Stimulated activated naive CD4-positive, alpha-beta T cell treated with Interleukin-2 at 50 U/mL for 16 hours (primary cell): ENCODE data around the gene PARVB.
"Not testable (repeated sequence)": the region's sequence is repeated elsewhere in the genome, so short reads cannot be mapped to it uniquely, and the experiment has no call there.

Experiments
- DNase-seq: peaks from one replicate; lab custom pipeline; 2025; lab: John Stamatoyannopoulos, UW

The PARVB gene

DNA sequence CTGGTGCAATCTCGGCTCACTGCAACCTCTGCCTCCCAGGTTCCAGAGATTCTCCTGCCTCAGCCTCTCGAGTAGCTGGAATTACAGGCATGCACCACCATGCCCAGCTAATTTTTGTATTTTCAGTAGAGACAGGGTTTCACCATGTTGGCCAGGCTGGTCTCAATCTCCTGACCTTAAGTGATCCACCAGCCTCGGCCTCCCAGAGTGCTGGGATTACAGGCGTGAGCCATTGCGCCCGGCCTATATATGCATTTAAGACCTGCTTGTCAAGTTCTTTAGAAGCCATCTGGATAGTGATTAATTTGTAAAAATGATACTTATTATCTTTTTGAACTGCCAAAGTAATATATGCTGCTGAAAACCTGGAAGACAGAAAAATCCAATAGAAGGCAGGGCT lies 86.6 kb downstream of the PARVB start:
- DNase-seq, result not testable (repeated sequence)

- no peak for DNase-seq
Measured at GRCh38 chr22:44111562-44112155, 87.6 kb downstream of the PARVB start.

DNA sequence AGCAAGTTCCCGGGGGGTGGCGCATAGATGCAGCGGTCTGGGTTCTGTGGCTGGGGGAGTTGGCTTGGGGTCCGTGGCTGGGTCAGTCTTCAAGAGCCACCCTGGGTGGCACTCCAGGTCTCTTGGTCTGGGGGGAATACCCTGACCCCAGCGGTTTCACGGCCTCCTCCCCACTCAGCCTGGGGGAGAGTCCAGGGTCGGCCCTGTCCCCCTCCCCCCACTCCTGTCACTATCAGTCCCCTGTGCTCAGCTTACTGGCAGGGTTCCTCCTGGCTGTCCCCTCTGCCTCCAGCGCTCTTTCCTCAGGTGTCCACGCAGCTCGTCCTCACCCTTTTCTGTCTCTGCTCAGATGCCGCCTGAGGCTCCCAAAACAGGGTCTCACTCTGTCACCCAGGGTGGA lies 88.1 kb downstream of the PARVB start:
- DNase-seq, result no peak

GRCh38 chr22:44116331-44116730 lies 92.2 kb downstream of the PARVB start:
- no peak for DNase-seq

DNA sequence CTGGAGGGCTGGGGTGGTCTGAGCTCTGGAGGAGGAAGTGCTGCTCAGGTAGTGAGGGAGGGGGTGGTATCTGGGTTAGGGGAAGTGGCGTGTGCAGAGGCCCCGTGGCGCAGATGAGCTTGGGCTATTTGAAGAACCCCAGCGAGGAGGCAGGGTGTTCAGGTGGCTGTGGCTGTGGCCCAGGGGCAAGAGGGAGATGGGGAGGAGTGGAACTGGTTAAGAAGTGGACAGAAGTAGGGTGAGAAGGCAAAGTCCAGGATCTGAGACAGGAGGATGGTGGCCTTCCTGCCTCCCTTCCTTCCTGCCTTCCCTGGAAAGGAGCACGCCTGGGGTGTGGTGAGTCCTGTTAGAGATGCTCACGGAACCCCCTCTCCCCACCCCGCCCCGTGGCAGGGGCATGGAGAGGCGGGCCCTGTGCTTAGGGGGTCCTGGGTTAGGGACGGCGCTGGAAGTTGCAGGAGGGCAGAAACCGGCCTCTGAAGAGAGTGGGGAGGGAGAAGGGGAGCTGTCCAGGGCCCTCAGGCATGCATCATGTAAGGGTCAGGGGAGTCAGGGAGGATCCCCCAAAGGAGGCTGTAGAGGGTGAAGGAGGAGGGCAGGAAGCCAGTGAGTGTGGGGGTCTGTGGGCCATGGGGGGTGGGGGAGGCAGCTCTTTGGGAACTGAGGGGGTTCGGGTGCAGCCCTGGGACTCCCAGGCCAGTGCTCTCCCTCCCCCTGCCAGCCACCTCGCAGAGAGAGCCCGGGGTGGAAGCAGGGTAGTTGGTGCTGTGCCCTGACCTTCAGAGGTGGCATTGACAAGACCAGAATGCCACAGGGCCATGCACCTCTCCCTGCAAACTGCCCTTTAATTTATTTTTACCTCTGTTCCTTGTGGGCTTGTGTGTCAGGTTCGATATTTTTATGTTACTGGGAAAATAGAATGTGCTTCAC lies 92.9 kb downstream of the PARVB start:
- no peak for DNase-seq

DNA sequence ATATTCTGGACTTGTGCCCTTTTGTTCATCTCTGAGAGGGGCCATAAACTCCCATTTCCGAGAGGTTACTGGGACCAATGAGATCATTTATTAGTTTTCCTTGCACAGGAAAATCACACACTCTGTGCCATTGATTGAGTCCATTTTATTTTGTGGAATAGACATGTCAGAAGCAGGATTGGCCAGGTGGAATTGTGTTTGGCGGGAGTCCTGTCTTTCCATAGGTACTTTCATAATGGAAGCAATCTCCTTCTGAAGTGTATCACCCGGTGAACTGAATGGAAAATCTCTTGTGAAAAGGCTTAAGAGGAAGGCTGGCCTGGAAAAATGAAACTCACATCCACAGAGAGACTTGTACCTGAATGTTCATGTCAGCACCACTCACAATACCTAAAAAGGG lies 93.6 kb downstream of the PARVB start:
- no peak for DNase-seq

DNA sequence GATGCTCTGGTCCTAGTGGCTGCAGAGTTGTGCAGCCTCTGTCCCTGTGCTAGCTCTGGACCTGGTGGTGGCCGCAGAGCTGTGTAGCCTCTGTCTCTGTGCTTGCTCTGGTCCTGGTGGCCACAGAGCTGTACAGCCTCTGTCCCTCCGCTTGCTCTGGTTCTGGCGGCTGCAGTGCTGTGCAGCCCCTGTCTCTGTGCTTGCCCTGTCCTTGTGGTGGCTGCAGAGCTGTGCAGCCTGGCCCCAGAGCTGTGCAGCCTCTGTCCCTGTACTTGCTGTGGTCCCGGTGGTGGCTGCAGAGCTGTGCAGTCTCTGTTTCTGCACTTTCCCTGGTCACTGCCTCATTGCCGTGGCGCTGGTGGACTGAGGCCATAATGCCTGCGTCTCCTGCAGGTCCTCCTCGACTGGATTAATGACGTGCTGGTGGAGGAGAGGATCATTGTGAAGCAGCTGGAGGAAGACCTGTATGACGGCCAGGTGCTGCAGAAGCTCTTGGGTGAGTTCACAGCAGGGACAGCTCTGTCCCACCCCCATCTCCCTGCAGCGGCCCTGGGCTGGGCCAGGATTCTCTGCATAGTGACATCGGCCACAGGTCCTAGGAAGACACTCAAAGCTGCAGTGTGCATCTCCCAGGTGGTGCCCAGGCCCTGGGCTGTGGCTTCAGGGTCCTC lies 94.7 kb downstream of the PARVB start:
- no peak for DNase-seq

- DNase-seq, result no peak
Measured at GRCh38 chr22:44119669-44120313, 95.7 kb downstream of the PARVB start.

DNA sequence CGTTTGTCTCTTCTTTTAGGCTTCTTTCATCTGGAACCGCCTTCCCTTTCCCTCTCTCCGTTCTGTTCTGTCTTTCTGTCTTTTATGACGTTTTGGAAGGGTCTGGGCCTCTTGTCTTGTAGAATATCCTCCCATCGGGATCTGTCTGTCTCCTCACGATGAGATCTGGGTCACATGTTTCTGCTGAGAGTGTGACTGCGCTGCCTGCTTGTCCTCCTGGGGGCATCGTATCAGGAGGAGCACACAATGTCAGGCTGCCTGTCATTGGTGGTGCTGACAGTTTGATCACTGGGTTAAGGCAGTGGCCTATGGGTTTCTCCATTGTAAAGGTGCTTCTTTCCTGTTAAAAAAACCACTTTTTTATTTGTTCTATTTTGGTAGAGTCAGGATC lies 96.2 kb downstream of the PARVB start:
- no peak for DNase-seq

DNA sequence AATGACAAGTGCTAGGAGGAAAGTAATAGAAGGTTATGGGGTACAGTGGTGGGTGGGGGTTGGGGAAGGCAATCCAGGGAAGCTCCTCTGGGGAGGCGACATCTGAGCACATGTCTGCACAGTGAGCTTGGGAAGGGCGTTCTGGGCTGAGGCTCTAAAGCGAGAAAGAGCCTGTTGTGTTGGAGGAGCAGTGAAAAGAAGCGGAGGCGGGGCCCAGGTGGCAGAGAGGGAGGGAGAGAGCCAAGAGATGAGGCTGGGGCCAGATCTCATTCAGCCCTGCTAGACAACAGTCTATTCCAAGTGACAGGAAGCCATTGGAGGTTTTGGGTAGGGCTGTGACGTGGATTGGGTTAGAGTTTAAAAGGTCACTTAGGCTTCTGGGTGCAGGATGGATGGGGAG lies 101.3 kb downstream of the PARVB start:
- no peak for DNase-seq

GRCh38 chr22:44126807-44127206 lies 102.7 kb downstream of the PARVB start:
- DNase-seq, result no peak

GRCh38 chr22:44127356-44127755 lies 103.3 kb downstream of the PARVB start:
- no peak for DNase-seq

GRCh38 chr22:44128958-44129618 lies 105.0 kb downstream of the PARVB start:
- DNase-seq, result no peak

GRCh38 chr22:44129619-44129976 lies 105.5 kb downstream of the PARVB start:
- DNase-seq, result no peak

- DNase-seq, result no peak
Measured at GRCh38 chr22:44130076-44130711, 106.1 kb downstream of the PARVB start.

DNA sequence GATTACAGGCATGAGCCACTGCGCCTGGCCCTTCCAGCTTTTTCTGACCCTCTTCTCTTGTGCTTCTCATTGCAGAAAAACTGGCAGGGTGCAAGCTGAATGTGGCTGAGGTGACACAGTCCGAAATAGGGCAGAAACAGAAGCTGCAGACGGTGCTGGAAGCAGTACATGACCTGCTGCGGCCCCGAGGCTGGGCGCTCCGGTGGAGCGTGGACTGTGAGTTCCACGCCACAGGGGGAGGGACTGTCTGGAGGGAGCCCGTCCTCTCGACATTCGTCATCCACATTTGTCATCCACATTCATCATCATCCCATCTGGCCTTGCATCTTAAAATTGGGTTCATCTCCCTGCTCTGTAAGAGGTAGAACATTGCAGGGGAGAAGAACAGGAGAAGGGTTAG lies 107.3 kb downstream of the PARVB start:
- DNase-seq, result no peak

DNA sequence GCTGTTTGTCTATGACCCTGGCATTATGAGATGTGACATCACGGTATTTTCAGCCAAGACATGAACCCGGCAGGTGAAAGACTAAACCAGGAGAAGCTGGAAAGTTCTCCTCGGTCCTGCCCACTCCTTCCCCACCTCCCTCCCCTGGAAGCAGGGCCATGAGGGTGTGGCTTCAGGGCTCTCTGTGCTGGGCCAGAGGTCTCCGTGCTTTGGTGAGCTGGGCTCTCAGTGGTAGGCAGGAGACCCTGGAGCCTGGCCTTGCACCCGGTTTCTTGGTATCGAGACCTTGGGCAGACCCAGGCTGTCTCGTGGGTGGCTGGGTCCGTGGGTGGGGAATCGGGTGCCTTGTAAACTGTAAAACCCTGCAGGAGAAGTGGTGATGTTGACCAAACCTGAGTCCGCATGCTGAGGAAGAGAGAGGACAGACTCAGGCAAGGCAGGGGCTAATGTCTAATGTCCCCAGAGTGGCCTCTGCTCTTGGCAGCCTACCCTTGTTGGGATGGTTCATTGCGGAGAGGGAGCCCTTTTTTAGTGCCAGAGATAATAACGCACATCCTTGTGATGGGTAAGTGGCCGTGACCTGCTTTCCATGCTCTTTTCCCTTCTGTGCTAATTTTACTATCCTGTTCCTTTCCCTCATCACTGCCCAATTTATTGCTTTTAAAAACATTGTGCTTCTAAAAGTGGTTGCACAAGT lies 108.0 kb downstream of the PARVB start:
- no peak for DNase-seq

DNA sequence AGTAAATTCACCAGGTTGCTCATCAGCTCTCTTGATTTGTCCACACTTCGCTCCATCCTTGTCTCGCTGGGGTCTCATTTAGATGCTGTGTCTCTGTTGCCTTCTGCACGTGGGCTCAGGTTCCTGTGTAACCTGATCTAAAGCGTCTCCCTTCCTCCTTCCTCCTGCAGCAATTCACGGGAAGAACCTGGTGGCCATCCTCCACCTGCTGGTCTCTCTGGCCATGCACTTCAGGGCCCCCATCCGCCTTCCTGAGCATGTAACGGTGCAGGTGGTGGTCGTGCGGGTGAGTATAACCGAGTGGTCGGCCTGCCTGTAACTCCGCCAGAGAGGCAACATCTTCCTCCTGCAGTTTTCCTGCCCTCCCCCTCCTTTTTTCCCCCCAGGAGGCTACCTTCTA lies 108.6 kb downstream of the PARVB start:
- DNase-seq, result no peak

DNA sequence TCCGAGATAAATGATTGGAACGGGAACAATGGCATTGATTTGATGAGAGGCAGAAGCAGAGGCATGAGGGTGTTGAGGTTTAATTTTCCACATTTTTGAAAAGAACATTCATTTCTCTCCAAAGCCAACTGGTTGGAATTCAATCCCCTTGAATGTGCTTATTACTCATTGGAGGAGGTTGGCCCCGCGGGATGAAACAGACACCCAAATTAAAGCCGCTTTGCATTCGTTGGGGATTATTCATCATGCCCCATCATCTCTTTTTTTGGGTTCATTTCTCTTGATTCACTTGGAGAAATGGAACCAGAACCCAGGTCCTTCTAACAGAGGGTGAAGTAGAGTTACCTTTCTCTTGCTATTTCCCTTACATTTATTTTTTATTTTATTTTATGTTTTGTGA lies 109.1 kb downstream of the PARVB start:
- DNase-seq, result no peak

DNA sequence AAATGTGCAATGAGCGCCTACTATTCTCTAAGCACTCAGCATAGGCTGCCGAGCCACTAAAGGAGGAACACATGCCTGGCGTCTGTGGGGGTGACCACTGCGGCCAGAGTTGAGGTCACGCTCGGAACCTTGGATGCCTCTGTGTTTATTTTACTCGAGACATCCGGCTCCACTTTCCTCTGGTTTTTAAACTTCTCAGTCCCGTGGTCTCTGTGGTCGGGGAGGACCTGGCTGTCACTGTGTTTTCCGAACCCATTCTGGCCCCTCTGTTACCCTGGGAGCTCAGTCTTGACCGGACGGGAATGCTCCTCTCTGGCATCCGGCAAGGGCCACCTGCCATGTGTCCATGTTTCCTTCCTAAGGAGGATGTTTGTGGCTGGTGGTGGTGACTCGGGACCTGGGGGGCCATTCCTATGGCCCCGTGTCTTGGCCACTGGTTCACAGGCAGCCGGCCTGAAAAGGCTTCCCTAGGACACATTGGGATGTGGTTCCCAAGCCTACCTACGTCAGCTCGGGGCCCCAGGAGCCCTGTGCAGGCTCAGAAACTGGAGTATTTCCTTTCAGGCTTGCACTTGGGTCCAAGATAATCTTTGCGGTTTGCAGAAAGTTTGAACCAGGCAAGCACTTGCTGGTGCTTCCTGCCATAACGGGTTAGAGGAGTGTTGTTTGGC lies 109.9 kb downstream of the PARVB start:
- no peak for DNase-seq
